K562 (cell line): ENCODE data around the gene BNIPL. TPM values are rescaled to one million over a fixed set of nuclear protein-coding genes. Genes with fewer than 3 reads are reported as not detected.

Source experiments
- CBX1 ChIP-seq: sonication (generic); IDR thresholded peaks from 2 replicates; pipeline ENCODE4 v1.6.1; 2016; ENCODE audit warnings: antibody characterized with exemption, low read depth, mild to moderate bottlenecking
- DEAF1 ChIP-seq: fragments of 450-650 bp; formaldehyde crosslinking; IDR thresholded peaks from 2 replicates; pipeline ENCODE4 v1.4.0; 2020; ENCODE audit warnings: mild to moderate bottlenecking, moderate library complexity
- EP400 ChIP-seq: fragments of 450-650 bp; IDR thresholded peaks from 2 replicates; pipeline ENCODE4 v1.6.1; 2017; ENCODE audit warnings: antibody characterized with exemption, mild to moderate bottlenecking, moderate library complexity
- ESRRB ChIP-seq: fragments of 250-450 bp; sonication (Bioruptor Pico); IDR thresholded peaks from 2 replicates; pipeline ENCODE4 v1.5.0; 2020; ENCODE audit warnings: mild to moderate bottlenecking, moderate library complexity, borderline replicate concordance
- FIP1L1 ChIP-seq: fragments of 200-400 bp; formaldehyde crosslinking; IDR thresholded peaks from 2 replicates; pipeline ENCODE4 v1.6.1; 2018; ENCODE audit warnings: mild to moderate bottlenecking, low read depth, low read length; ENCODE audit not compliant: poor library complexity, severe bottlenecking
- HBP1 ChIP-seq: fragments of 450-650 bp; formaldehyde crosslinking; IDR thresholded peaks from 2 replicates; pipeline ENCODE4 v1.4.0; 2022; ENCODE audit warnings: missing genetic modification characterization
- HDAC2 ChIP-seq: fragments of 450-650 bp; IDR thresholded peaks from 2 replicates; pipeline ENCODE4 v1.6.1; 2016; ENCODE audit warnings: mild to moderate bottlenecking
- KLF1 ChIP-seq: fragments of 450-650 bp; IDR thresholded peaks from 2 replicates; pipeline ENCODE4 v1.6.1; 2016; ENCODE audit warnings: missing genetic modification characterization, missing compliant biosample characterization
- KLF6 ChIP-seq: fragments of 250-450 bp; sonication (Bioruptor Pico); IDR thresholded peaks from 2 replicates; pipeline ENCODE4 v1.4.0; 2020; ENCODE audit warnings: mild to moderate bottlenecking, moderate library complexity, borderline replicate concordance
- MXI1 ChIP-seq: IDR thresholded peaks from 2 replicates; pipeline ENCODE4 v1.6.1; 2011; ENCODE audit warnings: low read depth, mild to moderate bottlenecking, improper control_type of control experiment, low read length
- NR2C2 ChIP-seq, 2 experiments: fragments of 200-800 bp in 1 of 2; sonication (Bioruptor generic) in 1 of 2; sonication (generic) in 1 of 2; formaldehyde crosslinking in 1 of 2; IDR thresholded peaks; 2 replicates each; pipeline versions ENCODE4 v1.6.1 to v1.8.0; 2016 to 2022; ENCODE audit warnings: mild to moderate bottlenecking in 1 of 2, missing compliant biosample characterization in 1 of 2, missing genetic modification characterization in 1 of 2, missing genetic modification reagents in 1 of 2
- PHB2 ChIP-seq: fragments of 450-650 bp; IDR thresholded peaks from 2 replicates; pipeline ENCODE4 v1.6.1; 2017; ENCODE audit warnings: low read depth
- POLR2A ChIP-seq: fragments of 450-650 bp; conservative IDR thresholded peaks from 2 replicates; pipeline ENCODE4 v1.6.1; 2016
- RFX1 ChIP-seq: fragments of 450-650 bp; IDR thresholded peaks from 2 replicates; pipeline ENCODE4 v1.6.1; 2016; ENCODE audit warnings: mild to moderate bottlenecking, moderate library complexity
- SAFB2 ChIP-seq: fragments of 200-400 bp; formaldehyde crosslinking; IDR thresholded peaks from 2 replicates; pipeline ENCODE4 v1.6.1; 2018; ENCODE audit warnings: borderline replicate concordance, low read length, low read depth, moderate library complexity; ENCODE audit not compliant: severe bottlenecking
- SNIP1 ChIP-seq: fragments of 450-650 bp; IDR thresholded peaks from 2 replicates; pipeline ENCODE4 v1.7.1; 2017; ENCODE audit warnings: low read depth, mild to moderate bottlenecking
- STAT6 ChIP-seq: sonication (generic); formaldehyde crosslinking; IDR thresholded peaks from 2 replicates; pipeline ENCODE4 v1.8.1; 2023; ENCODE audit warnings: mild to moderate bottlenecking, missing genetic modification reagents
- ZNF324 ChIP-seq: fragments of 250-450 bp; sonication (Bioruptor Pico); IDR thresholded peaks from 2 replicates; pipeline ENCODE4 v1.4.0; 2020; ENCODE audit warnings: mild to moderate bottlenecking
- ZNF707 ChIP-seq: fragments of 250-450 bp; sonication (Bioruptor Pico); conservative IDR thresholded peaks from 2 replicates; pipeline ENCODE4 v1.8.0; 2022; ENCODE audit warnings: inconsistent platforms, mild to moderate bottlenecking, moderate library complexity
- polyA plus RNA-seq, 8 experiments: library from polyadenylated mRNA; depleted of rRNA in 4 of 8; stranded (reverse) in 5 of 8; unstranded in 3 of 8; fragments of >200 nt; fragmentation: Nextera tagmentation in 2 of 8; fragmentation: Illumina TruSeq in 1 of 8; extraction: Ambion mirVana in 2 of 8; extraction: Trizol in 1 of 8; gene quantifications; 2 replicates each; pipeline versions ENCODE4 v1.2.1 to v1.2.3, GENCODE V29; 2011 to 2014; ENCODE audit warnings: inconsistent platforms in 1 of 8, missing spikeins in 1 of 8
- total RNA-seq, 7 experiments: library from RNA; depleted of rRNA in 6 of 7; stranded (reverse); fragments of >200 nt in 6 of 7; fragmentation: Illumina TruSeq in 2 of 7; extraction: Trizol in 2 of 7; gene quantifications; 2 replicates each; pipeline versions ENCODE4 v1.2.1 to v1.2.3, GENCODE V29; 2011 to 2021; ENCODE audit warnings: low replicate concordance in 1 of 7
- TF ChIP-seq, protein P1 (sequence below), 2 experiments: fragments of 450-650 bp; IDR thresholded peaks; 2 replicates each; pipeline ENCODE4 v1.6.1; 2016

The BNIPL gene
- total and polyA plus RNA-seq, 9 of the 15 experiments (the other 6 are each of a cell fraction or from before 2014, with no cell fraction given): 0.08 to 1.4 (median 0.68) TPM

DNA sequence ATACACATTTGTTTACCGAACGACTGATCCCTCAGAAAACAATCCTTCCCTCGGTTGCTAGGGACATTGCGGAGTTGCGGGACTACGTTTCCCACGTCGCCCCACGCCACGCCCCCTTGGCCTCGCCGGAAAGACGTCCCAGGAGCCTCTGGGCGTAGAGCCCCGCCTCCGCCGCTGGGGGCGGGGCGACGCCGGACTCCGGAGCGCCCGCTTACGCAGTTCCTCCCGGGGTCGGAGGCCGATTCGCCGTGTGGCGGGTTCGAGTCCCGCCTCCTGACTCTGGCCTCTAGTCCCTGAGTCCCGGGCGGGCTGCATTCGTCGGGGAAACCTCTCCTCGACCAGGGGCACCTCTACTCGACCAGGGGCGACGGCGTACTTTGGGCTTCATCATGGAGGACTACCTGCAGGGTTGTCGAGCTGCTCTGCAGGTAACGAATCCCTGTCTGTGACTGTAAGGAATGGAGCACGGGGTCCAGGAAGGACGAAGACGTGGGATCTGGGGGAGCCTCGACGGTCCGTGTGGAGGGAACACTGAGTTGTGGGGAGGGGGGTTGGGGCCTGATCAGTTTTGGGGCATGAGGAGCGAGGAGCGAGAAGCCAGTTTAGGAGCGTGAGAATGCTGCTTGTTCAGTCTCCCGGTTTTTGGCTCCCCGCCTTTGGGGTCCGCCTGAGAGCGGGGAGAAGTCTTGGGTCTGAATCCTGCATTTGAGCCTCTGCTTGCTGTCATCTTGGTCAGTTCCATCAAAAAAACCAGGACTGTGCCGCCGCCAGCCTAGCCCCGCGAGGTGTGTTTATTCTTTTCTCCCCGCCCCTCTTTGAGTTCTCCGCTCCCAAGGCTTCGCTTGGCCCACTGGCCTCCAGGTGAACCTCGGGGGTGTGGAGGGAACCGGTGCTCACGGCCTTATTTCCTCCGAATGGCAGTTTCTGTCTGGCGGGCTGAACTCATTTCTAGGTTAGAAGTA is 27.9 kb upstream of the BNIPL start, which contains the start of gene PRUNE1 (continued):
- peak; percentile 69; the same call in 1 of the 2 replicates for TF ChIP-seq NR2C2 (CRISPR knock-in tag; IDR thresholded peaks at IDR 0.05)
- TF ChIP-seq NR2C2 (tag; IDR thresholded peaks at IDR 0.05): peak; percentile 98
- TF ChIP-seq KLF1 (tag): no peak
- TF ChIP-seq, protein P1, sequence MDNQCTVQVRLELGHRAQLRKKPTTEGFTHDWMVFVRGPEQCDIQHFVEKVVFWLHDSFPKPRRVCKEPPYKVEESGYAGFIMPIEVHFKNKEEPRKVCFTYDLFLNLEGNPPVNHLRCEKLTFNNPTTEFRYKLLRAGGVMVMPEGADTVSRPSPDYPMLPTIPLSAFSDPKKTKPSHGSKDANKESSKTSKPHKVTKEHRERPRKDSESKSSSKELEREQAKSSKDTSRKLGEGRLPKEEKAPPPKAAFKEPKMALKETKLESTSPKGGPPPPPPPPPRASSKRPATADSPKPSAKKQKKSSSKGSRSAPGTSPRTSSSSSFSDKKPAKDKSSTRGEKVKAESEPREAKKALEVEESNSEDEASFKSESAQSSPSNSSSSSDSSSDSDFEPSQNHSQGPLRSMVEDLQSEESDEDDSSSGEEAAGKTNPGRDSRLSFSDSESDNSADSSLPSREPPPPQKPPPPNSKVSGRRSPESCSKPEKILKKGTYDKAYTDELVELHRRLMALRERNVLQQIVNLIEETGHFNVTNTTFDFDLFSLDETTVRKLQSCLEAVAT (IDR thresholded peaks at IDR 0.05): peak in 1 of 2 experiments; percentile 59; a peak in 1 of 4 replicates
- 0 out of 2 replicates have a peak, but pooled peaks have one; percentile 46 for TF ChIP-seq PHB2
- peak; percentile 77 for TF ChIP-seq CBX1
- TF ChIP-seq HBP1: no peak
- 0 out of 2 replicates have a peak, but pooled peaks have one; percentile 42 for TF ChIP-seq MXI1
- TF ChIP-seq STAT6 (CRISPR knock-in tag): no peak
- no peak for TF ChIP-seq SAFB2
- no peak for TF ChIP-seq ZNF324 (CRISPR knock-in tag)
- no peak for TF ChIP-seq ZNF707
- no peak for TF ChIP-seq ESRRB
- peak; percentile 77 for TF ChIP-seq POLR2A
- no peak for TF ChIP-seq FIP1L1
- peak; percentile 65 for TF ChIP-seq EP400
- no peak for TF ChIP-seq KLF6 (CRISPR knock-in tag)
- peak; percentile 86 for TF ChIP-seq RFX1
- TF ChIP-seq SNIP1: no peak
- no peak for TF ChIP-seq DEAF1 (CRISPR knock-in tag)
- TF ChIP-seq HDAC2: 0 out of 2 replicates have a peak, but pooled peaks have one; percentile 27
